ENCODE results near the gene DTNB. TPM values are rescaled to one million over a fixed set of nuclear protein-coding genes. Genes with fewer than 3 reads are reported as not detected.
"Not testable (repeated sequence)": the region's sequence is repeated elsewhere in the genome, so short reads cannot be mapped to it uniquely, and the experiment has no call there.

The DTNB gene
- 10 to 100 TPM; 11.8 to 23.8 (median 19.2) TPM for polyA plus RNA-seq (ENCODE audit: insufficient read length in 4 of 4)

GRCh38 chr2:25673300-25674076 lies at the start of gene DTNB:
DTNB (minus strand) TSS chr2:25673577; CDS start chr2:25652660, 20,917 bp downstream.
- peak; percentile 56 to 65 (median 61) for DNase-seq (ENCODE audit: low read depth in 4 of 4, low spot score in 3 of 4)

DNA sequence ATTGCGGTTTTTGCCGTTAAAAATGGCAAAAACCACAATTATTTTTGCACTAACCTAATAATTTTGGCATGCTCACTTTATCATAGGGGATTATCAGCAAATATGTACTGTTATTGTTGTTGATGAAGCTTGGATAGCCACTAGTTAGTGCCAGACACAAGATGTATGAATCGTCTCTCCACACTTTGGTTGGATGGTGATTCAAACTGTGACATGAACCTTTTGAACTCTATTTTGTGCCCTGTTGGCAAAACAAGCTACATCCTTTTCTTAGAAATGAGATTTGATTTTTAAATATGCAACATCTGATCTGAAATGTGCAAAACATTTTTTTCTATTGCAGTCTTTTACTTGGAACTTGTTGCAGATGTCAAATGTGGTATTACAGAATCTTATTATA lies 48.8 kb upstream of the DTNB start:
- no peak for DNase-seq (ENCODE audit: low read depth in 4 of 4, low spot score in 3 of 4)

- DNase-seq (ENCODE audit: low read depth in 4 of 4, low spot score in 3 of 4), result no peak
These were observed 47.2 kb upstream of the DTNB start for GRCh38 chr2:25720575-25720974.

GRCh38 chr2:25714740-25715139 lies 41.4 kb upstream of the DTNB start:
- DNase-seq (ENCODE audit: low read depth in 4 of 4, low spot score in 3 of 4), result no peak

DNA sequence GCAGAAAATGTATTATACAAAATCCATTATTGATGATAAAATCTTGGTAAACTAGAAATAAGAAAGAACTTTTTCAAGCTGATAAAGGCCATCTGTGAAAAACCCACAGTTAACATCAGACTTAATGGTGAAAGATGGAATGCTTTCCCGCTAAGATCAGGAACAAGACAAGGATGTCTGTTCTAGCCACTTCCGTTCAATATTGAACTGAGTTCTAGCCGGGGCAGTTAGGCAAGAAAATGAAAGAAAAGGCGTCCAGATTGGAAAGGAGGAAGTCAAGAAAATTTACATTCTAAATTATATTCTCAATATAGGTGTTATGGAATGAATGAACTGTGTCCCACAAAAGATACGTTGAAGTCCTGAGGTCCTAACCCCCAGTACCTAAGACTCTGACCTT lies 39.1 kb upstream of the DTNB start:
- DNase-seq (ENCODE audit: low read depth in 4 of 4, low spot score in 3 of 4), result no peak

GRCh38 chr2:25711675-25712354 lies 38.4 kb upstream of the DTNB start:
- DNase-seq (ENCODE audit: low read depth in 4 of 4, low spot score in 3 of 4), result no peak

DNA sequence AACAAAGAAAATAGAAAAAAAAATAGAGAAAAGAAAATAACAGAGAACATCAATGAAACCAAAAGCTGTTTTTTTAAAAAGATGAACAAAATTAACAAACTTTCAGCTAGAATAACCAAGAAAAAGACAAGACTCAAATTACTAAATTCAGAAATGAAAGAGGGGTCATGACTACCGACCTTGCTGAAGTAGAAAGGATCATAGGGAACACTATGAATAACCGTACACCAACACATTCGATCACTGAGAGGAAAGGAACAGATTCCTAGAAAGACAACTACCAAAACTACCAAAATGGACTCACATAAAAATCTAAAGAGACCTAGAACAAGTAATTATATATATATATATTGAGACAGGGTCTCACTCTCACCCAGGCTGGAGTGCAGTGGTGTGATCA lies 37.4 kb upstream of the DTNB start:
- no peak for DNase-seq (ENCODE audit: low read depth in 4 of 4, low spot score in 3 of 4)

DNA sequence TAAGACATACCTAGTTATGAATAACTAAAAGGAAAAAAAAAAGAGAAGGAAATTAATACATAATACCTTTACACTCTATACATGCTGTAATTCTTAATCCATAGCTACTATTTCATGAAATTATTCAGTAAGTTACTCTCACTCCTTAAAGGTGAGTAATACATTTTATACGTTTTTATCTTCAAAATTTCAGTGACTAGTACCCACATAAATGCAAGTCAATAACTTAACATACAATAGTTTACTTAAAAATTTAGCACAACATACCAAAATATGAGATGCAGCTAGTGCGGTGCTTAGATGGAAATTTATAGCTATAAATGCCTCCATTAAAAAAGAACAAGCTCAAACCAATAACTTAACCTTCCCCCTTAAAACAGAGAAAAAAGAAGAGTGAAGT lies 36.0 kb upstream of the DTNB start:
- DNase-seq (ENCODE audit: low read depth in 4 of 4, low spot score in 3 of 4), result no peak

- DNase-seq (ENCODE audit: low read depth in 4 of 4, low spot score in 3 of 4), result no peak
These were observed 34.7 kb upstream of the DTNB start for GRCh38 chr2:25707927-25708590.

DNA sequence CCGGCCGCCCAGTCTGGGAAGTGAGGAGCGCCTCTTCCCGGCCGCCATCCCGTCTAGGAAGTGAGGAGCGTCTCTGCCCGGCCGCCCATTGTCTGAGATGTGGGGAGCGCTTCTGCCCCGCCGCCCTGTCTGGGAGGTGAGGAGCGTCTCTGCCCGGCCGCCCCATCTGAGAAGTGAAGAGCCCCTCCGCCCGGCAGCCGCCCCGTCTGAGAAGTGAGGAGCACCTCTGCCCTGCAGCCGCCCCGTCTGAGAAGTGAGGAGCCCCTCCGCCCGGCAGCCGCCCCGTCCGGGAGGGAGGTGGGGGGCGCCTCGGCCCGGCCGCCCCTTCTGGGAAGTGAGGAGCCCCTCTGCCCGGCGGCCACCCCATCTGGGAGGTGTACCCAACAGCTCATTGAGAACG lies 32.2 kb upstream of the DTNB start:
- not testable (repeated sequence) for DNase-seq (ENCODE audit: low read depth in 4 of 4, low spot score in 3 of 4)

DNA sequence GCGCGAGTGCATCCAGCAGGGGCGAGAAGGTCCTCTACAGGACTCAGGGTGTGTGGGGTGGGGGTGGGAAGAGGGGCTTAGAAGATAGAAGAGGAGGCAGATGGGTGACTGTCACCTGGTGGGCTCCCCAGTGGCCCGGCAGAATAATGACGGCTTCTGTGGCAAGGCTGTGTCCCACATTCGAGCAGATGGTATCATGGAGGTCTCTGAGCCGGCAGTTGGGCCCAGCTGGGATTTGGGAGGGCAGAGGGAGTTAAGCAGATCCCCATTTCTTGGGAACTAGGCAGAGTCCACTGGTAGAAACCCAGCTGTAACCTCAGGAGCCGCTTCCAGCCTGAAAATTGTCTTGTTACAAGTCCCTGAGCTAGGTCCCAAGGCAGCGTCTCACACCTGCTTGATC lies 28.4 kb upstream of the DTNB start:
- DNase-seq (ENCODE audit: low read depth in 4 of 4, low spot score in 3 of 4), result no peak

GRCh38 chr2:25700221-25700660 lies 26.9 kb upstream of the DTNB start:
- DNase-seq (ENCODE audit: low read depth in 4 of 4, low spot score in 3 of 4), result no peak

GRCh38 chr2:25699216-25699615 lies 25.8 kb upstream of the DTNB start:
- DNase-seq (ENCODE audit: low read depth in 4 of 4, low spot score in 3 of 4), result no peak

DNA sequence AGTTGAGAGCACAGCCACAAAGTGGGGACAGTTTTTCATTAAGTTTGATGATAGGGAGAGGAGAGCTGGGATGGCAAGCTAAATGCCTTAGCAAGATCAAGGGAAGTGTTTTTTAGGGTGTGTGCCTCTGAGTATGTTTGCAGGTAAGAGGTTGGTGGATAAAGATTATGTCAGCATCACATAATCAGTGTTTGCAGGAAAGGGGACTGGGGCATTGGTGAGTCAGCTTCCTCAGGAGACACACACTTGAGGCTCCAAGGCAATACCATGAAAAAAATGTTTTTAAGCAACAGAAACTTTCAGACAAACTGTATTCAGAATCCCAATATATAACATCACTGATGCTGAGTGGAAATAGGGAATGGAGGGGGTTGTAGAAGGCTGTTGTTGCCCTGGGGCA lies 25.4 kb upstream of the DTNB start:
- no peak for DNase-seq (ENCODE audit: low read depth in 4 of 4, low spot score in 3 of 4)

- DNase-seq (ENCODE audit: low read depth in 4 of 4, low spot score in 3 of 4), result no peak
These were observed 24.4 kb upstream of the DTNB start for GRCh38 chr2:25697559-25698341.

GRCh38 chr2:25692737-25693445 lies 19.5 kb upstream of the DTNB start:
- no peak for DNase-seq (ENCODE audit: low read depth in 4 of 4, low spot score in 3 of 4)

DNA sequence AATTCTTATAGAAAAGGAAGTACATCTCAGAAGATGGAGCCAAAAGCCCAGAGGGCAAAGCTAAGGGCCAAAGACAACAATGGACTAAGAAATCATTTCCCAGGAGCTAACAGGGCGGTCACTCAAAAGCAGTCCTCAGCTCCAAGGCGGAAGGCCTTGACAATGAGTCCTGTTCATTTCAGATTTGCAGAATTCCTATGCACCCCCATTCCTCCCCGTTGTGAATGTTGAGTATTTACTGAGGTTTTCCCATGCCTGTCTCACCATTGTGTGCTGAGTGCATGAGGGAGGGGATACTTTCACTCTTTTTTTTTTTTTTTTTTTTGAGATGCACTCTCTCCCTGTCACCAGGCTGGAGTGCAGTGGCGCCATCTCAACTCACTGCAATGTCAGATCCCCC lies 18.8 kb upstream of the DTNB start:
- no peak for DNase-seq (ENCODE audit: low read depth in 4 of 4, low spot score in 3 of 4)

DNA sequence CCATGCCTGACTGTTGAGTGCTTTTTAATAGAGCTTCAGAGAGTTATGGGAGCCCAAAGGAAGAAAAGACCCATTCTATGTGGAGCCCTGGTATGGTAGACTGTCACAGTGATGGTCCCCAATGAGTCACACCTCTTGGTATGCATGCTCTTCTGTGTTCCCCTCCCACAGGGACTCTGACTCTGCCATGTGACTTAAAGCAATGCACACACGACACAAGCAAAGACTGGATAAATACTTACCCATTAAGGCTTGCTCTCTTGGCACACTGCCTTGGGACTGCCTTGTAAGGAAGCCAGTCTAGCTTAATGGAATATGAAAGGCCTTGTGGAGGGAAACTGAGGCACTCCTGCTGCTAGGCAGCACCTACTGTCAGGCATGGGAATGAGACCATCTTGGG lies 16.7 kb upstream of the DTNB start:
- DNase-seq (ENCODE audit: low read depth in 4 of 4, low spot score in 3 of 4), result no peak

- DNase-seq (ENCODE audit: low read depth in 4 of 4, low spot score in 3 of 4), result no peak
These were observed 14.9 kb upstream of the DTNB start for GRCh38 chr2:25688236-25688635.

- no peak for DNase-seq (ENCODE audit: low read depth in 4 of 4, low spot score in 3 of 4)
These were observed 12.4 kb upstream of the DTNB start for GRCh38 chr2:25685741-25686140.

Data from left renal pelvis (tissue), 4 donors.